Muscle layer of colon (tissue), 2 donors: ENCODE results near the gene ADCY5.

Source experiments
- H3K27ac ChIP-seq: one replicate; pipeline ENCODE4 v1.7.0; 2013; ENCODE audit warnings: low read depth, mild to moderate bottlenecking, low read length, moderate library complexity
- H3K27me3 ChIP-seq, 2 donors: one replicate each; pipeline ENCODE4 v1.7.0; 2013; ENCODE audit warnings: low read length in 2 of 2, mild to moderate bottlenecking in 2 of 2; ENCODE audit not compliant: insufficient read depth in 2 of 2, control insufficient read depth in 1 of 2
- H3K36me3 ChIP-seq: one replicate; pipeline ENCODE4 v1.7.0; 2013; ENCODE audit warnings: mild to moderate bottlenecking, low read length; ENCODE audit not compliant: insufficient read depth
- H3K4me1 ChIP-seq: one replicate; pipeline ENCODE4 v1.7.0; 2013; ENCODE audit warnings: mild to moderate bottlenecking, low read length; ENCODE audit not compliant: insufficient read depth
- H3K4me3 ChIP-seq, 2 donors: one replicate each; pipeline ENCODE4 v1.7.0; 2013; ENCODE audit warnings: low read length in 2 of 2, low read depth in 1 of 2, mild to moderate bottlenecking in 1 of 2, moderate library complexity in 1 of 2
- H3K9ac ChIP-seq: one replicate; pipeline ENCODE4 v1.7.0; 2013; ENCODE audit warnings: low read length
- H3K9me3 ChIP-seq: one replicate; pipeline ENCODE4 v1.7.0; 2013; ENCODE audit warnings: mild to moderate bottlenecking, low read length
- donor health status: abdominal sarcoma.
- donor health status: Adenocarcinoma of cecum.

Gene ADCY5

GRCh38 chr3:123312331-123313265 lies 136.3 kb downstream of the ADCY5 start:
- no peak overlapping the region for H3K4me3 ChIP-seq
- no peaks in the 10 kb centered on the region for H3K9me3 ChIP-seq
- H3K4me1 ChIP-seq = no peaks in the 10 kb centered on the region
- H3K36me3 ChIP-seq = peaks cover 23% of the 10 kb centered on the region
- H3K9ac ChIP-seq = no peak overlapping the region
- no peaks in the 10 kb centered on the region for H3K27me3 ChIP-seq
- no peak overlapping the region for H3K27ac ChIP-seq

- no peak overlapping the region for H3K9ac ChIP-seq
- peaks cover 23% of the 10 kb centered on the region for H3K36me3 ChIP-seq
- H3K4me1 ChIP-seq = no peaks in the 10 kb centered on the region
- H3K27ac ChIP-seq = no peak overlapping the region
- no peaks in the 10 kb centered on the region for H3K27me3 ChIP-seq
- H3K9me3 ChIP-seq = no peaks in the 10 kb centered on the region
- H3K4me3 ChIP-seq = no peak overlapping the region
These were observed 137.7 kb downstream of the ADCY5 start for GRCh38 chr3:123311201-123311600.

- Histone ChIP-seq H3K27me3 (no peaks in the 10 kb centered on the region), H3K4me3 (no peak overlapping the region), H3K9ac (no peak overlapping the region), H3K9me3 (no peaks in the 10 kb centered on the region), H3K36me3 (peaks cover 28% of the 10 kb centered on the region), H3K4me1 (no peaks in the 10 kb centered on the region), H3K27ac (no peak overlapping the region)
These were observed 138.1 kb downstream of the ADCY5 start for GRCh38 chr3:123310741-123311140.

- Histone ChIP-seq H3K27me3 (no peaks in the 10 kb centered on the region), H3K4me1 (no peaks in the 10 kb centered on the region), H3K4me3 (no peak overlapping the region), H3K9me3 (no peaks in the 10 kb centered on the region), H3K36me3 (peaks cover 33% of the 10 kb centered on the region), H3K9ac (no peak overlapping the region), H3K27ac (no peak overlapping the region)
These were observed 138.7 kb downstream of the ADCY5 start for GRCh38 chr3:123310186-123310585.

- Histone ChIP-seq H3K27ac (no peak overlapping the region), H3K9me3 (no peaks in the 10 kb centered on the region), H3K27me3 (no peaks in the 10 kb centered on the region), H3K36me3 (peaks cover 52% of the 10 kb centered on the region), H3K9ac (no peak overlapping the region), H3K4me1 (no peaks in the 10 kb centered on the region), H3K4me3 (no peak overlapping the region)
These were observed 141.8 kb downstream of the ADCY5 start for GRCh38 chr3:123307064-123307463.

GRCh38 chr3:123305192-123305591 lies 143.7 kb downstream of the ADCY5 start:
- Histone ChIP-seq H3K4me1 (no peaks in the 10 kb centered on the region), H3K9ac (no peak overlapping the region), H3K27ac (no peak overlapping the region), H3K4me3 (no peak overlapping the region), H3K36me3 (peaks cover 55% of the 10 kb centered on the region), H3K27me3 (no peaks in the 10 kb centered on the region), H3K9me3 (no peaks in the 10 kb centered on the region)

GRCh38 chr3:123303976-123304560 lies 144.8 kb downstream of the ADCY5 start:
- Histone ChIP-seq H3K27me3 (no peaks in the 10 kb centered on the region), H3K27ac (no peak overlapping the region), H3K4me1 (no peaks in the 10 kb centered on the region), H3K9ac (no peak overlapping the region), H3K36me3 (peaks cover 48% of the 10 kb centered on the region), H3K9me3 (no peaks in the 10 kb centered on the region), H3K4me3 (no peak overlapping the region)

GRCh38 chr3:123302961-123303360 lies 145.9 kb downstream of the ADCY5 start:
- H3K36me3 ChIP-seq = peaks cover 47% of the 10 kb centered on the region
- H3K4me3 ChIP-seq = no peak overlapping the region
- H3K9me3 ChIP-seq = no peaks in the 10 kb centered on the region
- H3K9ac ChIP-seq = no peak overlapping the region
- H3K27ac ChIP-seq = no peak overlapping the region
- H3K4me1 ChIP-seq = no peaks in the 10 kb centered on the region
- no peaks in the 10 kb centered on the region for H3K27me3 ChIP-seq

GRCh38 chr3:123301331-123302184 lies 147.3 kb downstream of the ADCY5 start:
- no peaks in the 10 kb centered on the region for H3K27me3 ChIP-seq
- H3K4me1 ChIP-seq = no peaks in the 10 kb centered on the region
- no peak overlapping the region for H3K27ac ChIP-seq
- H3K36me3 ChIP-seq = peaks cover 54% of the 10 kb centered on the region
- no peak overlapping the region for H3K9ac ChIP-seq
- H3K9me3 ChIP-seq = no peaks in the 10 kb centered on the region
- no peak overlapping the region for H3K4me3 ChIP-seq

GRCh38 chr3:123300583-123300982 lies 148.3 kb downstream of the ADCY5 start:
- Histone ChIP-seq H3K4me3 (no peak overlapping the region), H3K36me3 (peaks cover 52% of the 10 kb centered on the region), H3K9me3 (no peaks in the 10 kb centered on the region), H3K9ac (no peak overlapping the region), H3K27me3 (no peaks in the 10 kb centered on the region), H3K4me1 (no peaks in the 10 kb centered on the region), H3K27ac (no peak overlapping the region)

- no peak overlapping the region for H3K9ac ChIP-seq
- H3K9me3 ChIP-seq = no peaks in the 10 kb centered on the region
- H3K36me3 ChIP-seq = peaks cover 50% of the 10 kb centered on the region
- H3K27ac ChIP-seq = no peak overlapping the region
- H3K4me3 ChIP-seq = no peak overlapping the region
- H3K27me3 ChIP-seq = no peaks in the 10 kb centered on the region
- no peaks in the 10 kb centered on the region for H3K4me1 ChIP-seq
These were observed 148.8 kb downstream of the ADCY5 start for GRCh38 chr3:123300056-123300455.
